Keratinocyte (primary cell): ENCODE measurements around the gene IFT122. TPM values are rescaled to one million over a fixed set of nuclear protein-coding genes. Genes with fewer than 3 reads are reported as not detected.
"Not testable (repeated sequence)": the region's sequence is repeated elsewhere in the genome, so short reads cannot be mapped to it uniquely, and the experiment has no call there.

Experiments
- DNase-seq: peaks from one replicate; pipeline ENCODE4 v3.0.0-alpha.2; 2011; ENCODE audit warnings: low read depth, missing footprints, low spot score
- FAIRE-seq: peaks from 2 replicates; lab custom pipeline; 2011; peaks lifted over from hg19 to GRCh38; lab: Jason Lieb, UNC
- H2AFZ ChIP-seq: 2 replicates; pipeline ENCODE4 v1.6.0; 2012; ENCODE audit warnings: low read length, control low read depth, inconsistent platforms; ENCODE audit not compliant: control insufficient read depth
- H3K27ac ChIP-seq: 2 replicates; pipeline ENCODE4 v1.5.1; 2011; ENCODE audit warnings: low read length; ENCODE audit not compliant: control insufficient read depth, insufficient read depth
- H3K27me3 ChIP-seq: 3 replicates; pipeline ENCODE4 v1.6.0; 2011; ENCODE audit warnings: low read length; ENCODE audit not compliant: control insufficient read depth, insufficient read depth; ENCODE audit errors: extremely low read depth
- H3K36me3 ChIP-seq, 2 experiments: 2 replicates in 1 of 2; 3 replicates in 1 of 2; pipeline ENCODE4 v1.5.1; 2011; ENCODE audit warnings: low read length in 2 of 2, mild to moderate bottlenecking in 1 of 2; ENCODE audit not compliant: control insufficient read depth in 2 of 2, insufficient read depth in 2 of 2; ENCODE audit errors: extremely low read depth in 1 of 2
- H3K4me1 ChIP-seq: 3 replicates; pipeline ENCODE4 v1.5.1; 2011; ENCODE audit warnings: low read length; ENCODE audit not compliant: control insufficient read depth, insufficient read depth; ENCODE audit errors: extremely low read depth
- H3K4me2 ChIP-seq: 3 replicates; pipeline ENCODE4 v1.6.0; 2011; ENCODE audit warnings: low read depth, low read length; ENCODE audit not compliant: control insufficient read depth, insufficient read depth; ENCODE audit errors: extremely low read depth
- H3K4me3 ChIP-seq, 3 experiments: fragments of 200-600 bp in 1 of 3; sonication (generic) in 1 of 3; 2 replicates in 2 of 3; 3 replicates in 1 of 3; pipeline ENCODE4 v1.5.1; 2011 to 2016; ENCODE audit warnings: low read length in 3 of 3, mild to moderate bottlenecking in 3 of 3, control low read depth in 2 of 3, inconsistent platforms in 1 of 3, low read depth in 1 of 3, mixed read lengths in 1 of 3, mixed run types in 1 of 3, moderate library complexity in 1 of 3; ENCODE audit not compliant: control insufficient read depth in 2 of 3, insufficient read depth in 2 of 3; ENCODE audit errors: extremely low read depth in 1 of 3
- H3K79me2 ChIP-seq: 2 replicates; pipeline ENCODE4 v1.6.0; 2012; ENCODE audit warnings: low read length; ENCODE audit not compliant: control insufficient read depth, insufficient read depth
- H3K9ac ChIP-seq: 3 replicates; pipeline ENCODE4 v1.6.0; 2011; ENCODE audit warnings: low read length; ENCODE audit not compliant: control insufficient read depth, insufficient read depth; ENCODE audit errors: extremely low read depth
- H3K9me1 ChIP-seq: 3 replicates; pipeline ENCODE4 v1.6.0; 2011; ENCODE audit warnings: low read length; ENCODE audit not compliant: control insufficient read depth, insufficient read depth; ENCODE audit errors: extremely low read depth
- H3K9me3 ChIP-seq: 2 replicates; pipeline ENCODE4 v1.5.1; 2012; ENCODE audit warnings: low read depth, low read length; ENCODE audit not compliant: control insufficient read depth
- H4K20me1 ChIP-seq: 3 replicates; pipeline ENCODE4 v1.6.0; 2011; ENCODE audit warnings: low read length; ENCODE audit not compliant: control insufficient read depth, insufficient read depth; ENCODE audit errors: extremely low read depth
- EZH2 ChIP-seq: IDR thresholded peaks from one replicate; pipeline ENCODE4 v1.6.1; 2012; ENCODE audit warnings: inconsistent platforms, mild to moderate bottlenecking, low read length, moderate library complexity
- dilution Hi-C: fragments of 300-500 bp; cut with MboI; formaldehyde crosslinking; loops from one replicate; pipeline ENCODE4 v1.7.0; 2020; ENCODE audit warnings: low sequenced_read_pairs; ENCODE audit not compliant: extremely low pct_ligation_motif_present
- polyA minus RNA-seq, 3 experiments: library from RNA; depleted of rRNA, polyadenylated mRNA; stranded (reverse); fragments of >200 nt; gene quantifications; 1 replicate in 1 of 3; 2 replicates in 1 of 3; 3 replicates in 1 of 3; pipeline ENCODE4 v1.2.3, GENCODE V29; 2011
- polyA plus RNA-seq, 5 experiments: library from polyadenylated mRNA; depleted of rRNA in 3 of 5; stranded (reverse) in 3 of 5; stranded (forward) in 1 of 5; unstranded in 1 of 5; fragments of >200 nt; gene quantifications; 1 replicate in 1 of 5; 2 replicates in 3 of 5; 3 replicates in 1 of 5; pipeline versions ENCODE4 v1.2.1 to v1.2.3, GENCODE V29; 2011 to 2012; ENCODE audit warnings: missing spikeins in 2 of 5, low read depth in 1 of 5, low replicate concordance in 1 of 5
- TF ChIP-seq, protein P1 (sequence below), 3 experiments: IDR thresholded peaks in 1 of 3; conservative IDR thresholded peaks in 1 of 3; optimal IDR thresholded peaks in 1 of 3; 2 replicates in 2 of 3; 3 replicates in 1 of 3; pipeline versions ENCODE3 to v1.5.1; 2011; ENCODE audit warnings: low read length in 3 of 3, mild to moderate bottlenecking in 3 of 3, moderate library complexity in 2 of 3, control low read depth in 1 of 3, inconsistent platforms in 1 of 3; ENCODE audit not compliant: insufficient read depth in 2 of 3; ENCODE audit errors: extremely low read depth in 1 of 3

IFT122 gene, protein sequence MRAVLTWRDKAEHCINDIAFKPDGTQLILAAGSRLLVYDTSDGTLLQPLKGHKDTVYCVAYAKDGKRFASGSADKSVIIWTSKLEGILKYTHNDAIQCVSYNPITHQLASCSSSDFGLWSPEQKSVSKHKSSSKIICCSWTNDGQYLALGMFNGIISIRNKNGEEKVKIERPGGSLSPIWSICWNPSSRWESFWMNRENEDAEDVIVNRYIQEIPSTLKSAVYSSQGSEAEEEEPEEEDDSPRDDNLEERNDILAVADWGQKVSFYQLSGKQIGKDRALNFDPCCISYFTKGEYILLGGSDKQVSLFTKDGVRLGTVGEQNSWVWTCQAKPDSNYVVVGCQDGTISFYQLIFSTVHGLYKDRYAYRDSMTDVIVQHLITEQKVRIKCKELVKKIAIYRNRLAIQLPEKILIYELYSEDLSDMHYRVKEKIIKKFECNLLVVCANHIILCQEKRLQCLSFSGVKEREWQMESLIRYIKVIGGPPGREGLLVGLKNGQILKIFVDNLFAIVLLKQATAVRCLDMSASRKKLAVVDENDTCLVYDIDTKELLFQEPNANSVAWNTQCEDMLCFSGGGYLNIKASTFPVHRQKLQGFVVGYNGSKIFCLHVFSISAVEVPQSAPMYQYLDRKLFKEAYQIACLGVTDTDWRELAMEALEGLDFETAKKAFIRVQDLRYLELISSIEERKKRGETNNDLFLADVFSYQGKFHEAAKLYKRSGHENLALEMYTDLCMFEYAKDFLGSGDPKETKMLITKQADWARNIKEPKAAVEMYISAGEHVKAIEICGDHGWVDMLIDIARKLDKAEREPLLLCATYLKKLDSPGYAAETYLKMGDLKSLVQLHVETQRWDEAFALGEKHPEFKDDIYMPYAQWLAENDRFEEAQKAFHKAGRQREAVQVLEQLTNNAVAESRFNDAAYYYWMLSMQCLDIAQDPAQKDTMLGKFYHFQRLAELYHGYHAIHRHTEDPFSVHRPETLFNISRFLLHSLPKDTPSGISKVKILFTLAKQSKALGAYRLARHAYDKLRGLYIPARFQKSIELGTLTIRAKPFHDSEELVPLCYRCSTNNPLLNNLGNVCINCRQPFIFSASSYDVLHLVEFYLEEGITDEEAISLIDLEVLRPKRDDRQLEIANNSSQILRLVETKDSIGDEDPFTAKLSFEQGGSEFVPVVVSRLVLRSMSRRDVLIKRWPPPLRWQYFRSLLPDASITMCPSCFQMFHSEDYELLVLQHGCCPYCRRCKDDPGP
- polyA plus RNA-seq, result 6.2 to 7.1 TPM (median 6.5 TPM) in 3 replicates
- 5.6 TPM for polyA plus RNA-seq (2011; ENCODE audit: low read depth)
- polyA plus RNA-seq (2011; cell fraction: cytosol; rRNA removed), result 4.6 and 5.2 TPM in 2 replicates
- 12.1 and 18.1 TPM in 2 replicates for polyA plus RNA-seq (2011; cell fraction: nucleus; rRNA removed)
- polyA plus RNA-seq (2012; ENCODE audit: low replicate concordance), result 2.6 and 5.0 TPM in 2 replicates
- polyA minus RNA-seq, result 10.8 to 23.1 TPM (median 22.9 TPM) in 3 replicates
- polyA minus RNA-seq (2011; cell fraction: cytosol; rRNA and poly(A)+ RNA removed), result 8.2 TPM
- 8.4 and 13.3 TPM in 2 replicates for polyA minus RNA-seq (2011; cell fraction: nucleus; rRNA and poly(A)+ RNA removed)

DNA sequence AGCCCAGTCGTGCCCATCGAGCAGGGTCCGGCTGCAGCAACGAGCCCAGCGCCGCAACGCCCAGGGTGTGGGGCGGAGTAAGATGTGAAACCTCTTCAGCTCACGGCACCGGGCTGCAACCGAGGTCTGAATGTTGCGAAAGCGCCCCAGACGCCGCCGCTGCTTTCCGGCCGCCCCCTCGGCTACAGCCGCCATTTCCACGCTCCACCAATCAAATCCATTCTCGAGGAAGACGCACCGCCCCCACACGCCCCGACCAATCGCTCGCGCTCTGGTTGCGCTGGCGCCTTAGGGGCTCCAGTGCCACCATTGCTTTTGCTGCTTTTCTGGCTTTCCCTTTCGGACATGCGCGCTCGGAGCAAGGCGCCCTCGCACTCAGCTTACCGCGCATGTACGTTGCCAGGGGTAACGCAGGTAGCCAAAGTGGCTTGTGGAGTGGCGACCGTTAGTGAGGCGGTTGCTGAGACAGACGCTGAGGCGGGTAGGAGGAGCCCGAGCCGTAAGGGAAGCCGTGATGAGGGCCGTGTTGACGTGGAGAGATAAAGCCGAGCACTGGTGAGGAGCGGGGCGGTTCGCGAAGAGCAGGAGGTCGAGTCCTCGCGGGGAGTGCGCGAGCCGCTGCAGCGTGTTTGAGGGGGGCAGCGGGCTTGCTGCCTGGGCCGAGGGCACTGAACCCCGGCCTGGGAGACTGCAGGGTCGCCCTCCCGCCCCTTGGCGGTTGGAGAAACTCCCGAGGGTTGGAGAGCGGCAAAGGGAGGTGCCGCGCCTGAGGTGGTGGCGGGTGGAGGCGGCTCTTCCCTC, at the start of gene IFT122, which contains the start of gene MBD4:
IFT122 (plus strand) TSS at position 408 of the 801 bp plus-strand sequence; CDS start at position 515, 107 bp downstream.
MBD4 (minus strand) TSS at position 132 of the 801 bp plus-strand sequence; CDS start at position 17, 115 bp downstream.
- Histone ChIP-seq H3K36me3 (peaks cover 5 to 8% of the 10 kb centered on the region in 2 experiments), H3K9me3 (no peaks in the 10 kb centered on the region), H3K9ac (peak within 1 kb of the TSS; percentile 93), H3K79me2 (peaks cover 20% of the 10 kb centered on the region), H3K4me3 (peak within 1 kb of the TSS; percentile 80 to 96 (median 86)), H3K4me2 (peak within 1 kb of the TSS; percentile 93), H2AFZ (peak within 1 kb of the TSS; percentile 80), H3K4me1 (peaks cover 29% of the 10 kb centered on the region), H3K27me3 (no peaks in the 10 kb centered on the region), H3K27ac (peak within 1 kb of the TSS; percentile 87), H4K20me1 (no peaks in the 10 kb centered on the region), H3K9me1 (no peaks in the 10 kb centered on the region)
- TF ChIP-seq, protein P1, sequence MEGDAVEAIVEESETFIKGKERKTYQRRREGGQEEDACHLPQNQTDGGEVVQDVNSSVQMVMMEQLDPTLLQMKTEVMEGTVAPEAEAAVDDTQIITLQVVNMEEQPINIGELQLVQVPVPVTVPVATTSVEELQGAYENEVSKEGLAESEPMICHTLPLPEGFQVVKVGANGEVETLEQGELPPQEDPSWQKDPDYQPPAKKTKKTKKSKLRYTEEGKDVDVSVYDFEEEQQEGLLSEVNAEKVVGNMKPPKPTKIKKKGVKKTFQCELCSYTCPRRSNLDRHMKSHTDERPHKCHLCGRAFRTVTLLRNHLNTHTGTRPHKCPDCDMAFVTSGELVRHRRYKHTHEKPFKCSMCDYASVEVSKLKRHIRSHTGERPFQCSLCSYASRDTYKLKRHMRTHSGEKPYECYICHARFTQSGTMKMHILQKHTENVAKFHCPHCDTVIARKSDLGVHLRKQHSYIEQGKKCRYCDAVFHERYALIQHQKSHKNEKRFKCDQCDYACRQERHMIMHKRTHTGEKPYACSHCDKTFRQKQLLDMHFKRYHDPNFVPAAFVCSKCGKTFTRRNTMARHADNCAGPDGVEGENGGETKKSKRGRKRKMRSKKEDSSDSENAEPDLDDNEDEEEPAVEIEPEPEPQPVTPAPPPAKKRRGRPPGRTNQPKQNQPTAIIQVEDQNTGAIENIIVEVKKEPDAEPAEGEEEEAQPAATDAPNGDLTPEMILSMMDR (optimal IDR thresholded peaks at IDR 0.05 in 1 of 3, IDR thresholded peaks at IDR 0.05 in 1 of 3, conservative IDR thresholded peaks at IDR 0.05 in 1 of 3; ENCODE audit: extremely low read depth in 1 of 3, insufficient read depth in 2 of 3, low read length in 3 of 3), result no peak
- TF ChIP-seq EZH2, result no peak
- dilution Hi-C loops, result no loop called here
- peak; percentile 84 for FAIRE-seq
- DNase-seq, result peak; percentile 96

DNA sequence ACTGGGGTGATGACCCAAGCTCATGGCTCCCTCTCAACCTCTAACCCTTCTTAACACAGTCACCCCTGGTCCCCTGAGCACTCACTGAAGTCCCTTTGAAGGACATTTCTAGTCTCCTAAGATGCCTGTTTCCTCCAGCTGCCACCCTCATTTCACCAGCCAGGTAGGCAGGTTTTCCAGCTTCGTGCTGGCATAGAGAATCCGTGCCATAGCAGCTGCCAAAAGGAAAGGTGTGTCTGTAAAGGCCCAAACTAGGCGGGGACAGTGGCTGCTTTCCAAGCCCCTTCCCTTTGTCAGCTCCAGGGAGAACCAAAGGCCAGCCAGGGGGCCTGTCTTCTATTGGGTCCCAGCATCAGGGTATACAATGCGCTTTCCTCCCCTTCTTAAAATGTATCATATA, 48.4 kb upstream of the IFT122 start:
- peaks cover 14 to 26% of the 10 kb centered on the region in 2 experiments for H3K36me3 ChIP-seq
- H3K4me2 ChIP-seq, DNase-seq, dilution Hi-C loops, H3K27me3 ChIP-seq, H3K9ac ChIP-seq, H3K9me1 ChIP-seq, H4K20me1 ChIP-seq, H3K27ac ChIP-seq, H2AFZ ChIP-seq, FAIRE-seq, H3K9me3 ChIP-seq, H3K4me3 ChIP-seq: not testable (repeated sequence)
- H3K4me1 ChIP-seq, result peaks cover 12% of the 10 kb centered on the region
- peaks cover 23% of the 10 kb centered on the region for H3K79me2 ChIP-seq

DNA sequence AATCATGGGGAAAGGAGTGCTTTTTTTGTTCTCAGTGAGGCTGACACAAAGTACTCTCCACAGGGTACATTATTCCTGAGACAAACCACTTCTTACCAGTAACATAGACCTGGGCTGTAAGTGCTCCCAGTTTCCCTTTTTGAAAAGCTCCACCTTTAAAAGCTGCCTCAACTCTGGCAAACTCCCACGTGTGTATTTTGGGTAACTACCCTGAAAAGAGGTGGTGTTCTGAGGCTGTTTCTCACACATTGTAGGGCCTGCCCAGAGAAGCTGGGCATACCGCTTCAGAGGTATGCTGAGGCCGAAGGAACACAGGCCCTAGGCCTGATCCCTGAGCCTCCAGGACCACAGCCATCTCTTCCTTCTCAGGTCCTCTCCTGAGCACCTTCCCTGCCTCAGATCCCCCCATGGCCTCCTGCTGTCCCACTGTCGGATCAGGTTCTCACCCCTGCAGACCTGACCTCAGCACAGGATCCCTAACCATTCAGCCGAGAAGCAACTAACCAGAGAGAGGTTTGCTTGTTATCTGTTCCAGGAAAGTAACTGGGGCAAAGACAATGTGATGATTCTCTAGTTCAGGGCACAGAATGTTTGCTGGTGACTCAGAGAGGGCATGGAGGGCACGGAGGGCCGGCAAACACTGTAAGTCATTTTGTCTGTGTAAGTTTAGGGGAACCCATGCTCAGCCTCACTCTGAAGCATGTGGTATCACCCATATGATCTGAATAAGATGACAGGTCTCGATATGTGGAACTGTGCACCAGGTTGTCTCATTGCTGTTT, 47.7 kb upstream of the IFT122 start:
- dilution Hi-C loops, H2AFZ ChIP-seq, H3K4me2 ChIP-seq, H3K9me3 ChIP-seq, H3K4me3 ChIP-seq, H4K20me1 ChIP-seq, H3K27me3 ChIP-seq, H3K9ac ChIP-seq, DNase-seq, H3K27ac ChIP-seq, H3K9me1 ChIP-seq: not testable (repeated sequence)
- H3K36me3 ChIP-seq, result peaks cover 18 to 26% of the 10 kb centered on the region in 2 experiments
- peaks cover 30% of the 10 kb centered on the region for H3K79me2 ChIP-seq
- H3K4me1 ChIP-seq, result peaks cover 12% of the 10 kb centered on the region
- FAIRE-seq, result peak; percentile 20
